GM18511 (cell line): ENCODE results near the gene CATSPERB.
"Not testable (repeated sequence)": the region's sequence is repeated elsewhere in the genome, so short reads cannot be mapped to it uniquely, and the experiment has no call there.

ENCODE experiments used
- ATAC-seq: cut with Tn5 transposase; IDR thresholded peaks from one replicate; pipeline ENCODE4 v1.9.1; 2021; ENCODE audit warnings: mild to moderate bottlenecking, moderate library complexity; ENCODE audit not compliant: unreplicated experiment

CATSPERB gene

GRCh38 chr14:91737619-91738018, 5.7 kb upstream of the CATSPERB start:
- no peak for ATAC-seq

DNA sequence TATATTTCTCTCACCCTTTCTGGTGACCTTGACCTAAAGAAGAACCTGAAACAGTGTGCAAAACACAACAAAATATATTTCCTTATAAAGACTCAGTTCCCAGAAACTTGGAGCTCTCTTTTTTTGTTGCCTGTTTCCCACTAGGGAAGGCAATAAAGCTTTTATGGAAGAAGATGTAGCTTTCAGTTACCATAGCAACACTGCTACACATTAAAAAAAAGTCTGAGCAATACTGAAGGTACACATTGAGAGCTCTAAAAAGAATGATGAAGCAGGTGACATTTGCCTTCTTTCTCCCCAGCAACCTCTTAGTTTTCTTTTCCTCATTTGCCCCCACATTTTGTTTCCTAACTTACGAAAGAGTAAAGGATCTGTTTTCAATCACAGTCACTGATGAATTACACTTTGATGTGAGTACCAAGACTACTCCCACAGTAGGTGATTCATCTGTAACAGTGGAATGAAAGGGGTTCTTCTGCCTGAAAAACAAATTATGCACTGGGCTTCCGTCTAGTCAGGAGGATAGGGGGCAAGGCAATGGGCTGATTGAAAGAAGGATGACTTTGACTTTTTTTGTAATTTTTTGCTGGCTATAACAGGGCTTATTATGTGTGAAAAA, 1.1 kb upstream of the CATSPERB start:
- no peak for ATAC-seq

GRCh38 chr14:91732439-91732838, 553 bp upstream of the CATSPERB start:
- no peak for ATAC-seq

- no peak for ATAC-seq
Measured at GRCh38 chr14:91731018-91731417, 868 bp downstream of the CATSPERB start.

DNA sequence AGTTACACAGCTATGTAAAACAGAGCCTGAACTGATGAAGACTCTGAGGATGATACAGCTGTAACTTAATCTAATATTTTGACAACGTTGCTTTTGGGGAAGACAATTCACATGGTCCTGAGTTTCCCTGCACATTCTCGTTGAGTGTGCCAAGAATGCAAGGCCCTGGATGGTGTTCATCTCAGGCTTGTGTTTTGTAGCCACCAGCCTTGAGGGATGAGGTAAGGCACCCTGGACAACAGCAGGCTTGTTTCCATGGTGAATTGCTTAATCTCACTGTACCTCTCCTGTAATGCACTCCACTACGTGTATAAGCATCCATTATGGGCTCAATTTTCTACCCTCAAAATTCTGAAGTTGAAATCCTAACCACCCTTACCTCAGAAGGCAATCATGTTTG, 2.1 kb downstream of the CATSPERB start:
- no peak for ATAC-seq

DNA sequence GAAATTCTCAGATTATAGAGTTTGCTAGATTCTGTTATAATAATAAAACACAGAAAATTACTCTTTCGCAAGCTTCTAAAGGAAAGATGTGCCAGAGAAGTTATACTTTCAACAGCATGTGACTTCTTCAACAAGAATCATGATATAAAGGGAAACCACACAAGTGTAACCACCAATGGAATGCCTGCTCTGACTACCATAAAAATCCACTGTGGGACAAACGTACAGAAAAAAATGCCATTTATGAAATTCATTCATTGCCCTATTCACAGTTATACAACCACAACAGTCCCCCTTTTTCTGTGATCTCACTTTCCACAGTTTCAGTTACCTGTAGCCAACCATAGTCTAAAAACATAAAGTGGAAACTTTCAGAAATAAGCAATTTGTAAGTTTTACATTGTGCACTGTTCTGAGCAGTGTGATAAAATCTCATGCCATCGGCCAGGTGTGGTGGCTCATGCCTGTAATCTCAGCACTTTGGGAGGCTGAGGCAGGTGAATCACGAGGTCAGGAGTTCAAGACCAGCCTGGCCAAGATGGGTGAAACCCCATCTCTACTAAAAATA, 3.2 kb downstream of the CATSPERB start:
- ATAC-seq: no peak

- no peak for ATAC-seq
Measured at GRCh38 chr14:91727121-91727520, 4.8 kb downstream of the CATSPERB start.

DNA sequence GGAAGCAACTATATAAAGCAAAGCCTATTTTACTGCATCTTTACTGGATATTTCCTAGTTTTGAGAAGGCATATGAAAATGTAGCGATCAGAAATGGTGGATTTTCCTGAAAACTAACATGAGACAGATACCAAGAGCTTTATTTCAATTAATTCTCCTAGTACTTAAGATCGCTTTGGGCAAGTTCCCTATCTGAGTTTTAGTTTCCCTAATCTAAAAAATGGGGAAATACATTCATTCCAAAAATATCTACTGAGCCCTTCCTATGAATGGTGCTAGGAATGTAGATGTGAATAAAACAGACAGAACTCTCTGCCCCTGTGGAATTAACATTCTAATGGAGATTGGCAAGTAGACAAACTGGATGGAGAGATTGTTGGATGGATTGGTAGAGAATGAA, 8.4 kb downstream of the CATSPERB start:
- ATAC-seq: no peak

GRCh38 chr14:91722386-91722785, 9.5 kb downstream of the CATSPERB start:
- no peak for ATAC-seq

- ATAC-seq: no peak
Measured at GRCh38 chr14:91719839-91720238, 12.0 kb downstream of the CATSPERB start.

- no peak for ATAC-seq
Measured at GRCh38 chr14:91716999-91717398, 14.9 kb downstream of the CATSPERB start.

GRCh38 chr14:91714805-91715204, 17.1 kb downstream of the CATSPERB start:
- peak; percentile 89 for ATAC-seq

DNA sequence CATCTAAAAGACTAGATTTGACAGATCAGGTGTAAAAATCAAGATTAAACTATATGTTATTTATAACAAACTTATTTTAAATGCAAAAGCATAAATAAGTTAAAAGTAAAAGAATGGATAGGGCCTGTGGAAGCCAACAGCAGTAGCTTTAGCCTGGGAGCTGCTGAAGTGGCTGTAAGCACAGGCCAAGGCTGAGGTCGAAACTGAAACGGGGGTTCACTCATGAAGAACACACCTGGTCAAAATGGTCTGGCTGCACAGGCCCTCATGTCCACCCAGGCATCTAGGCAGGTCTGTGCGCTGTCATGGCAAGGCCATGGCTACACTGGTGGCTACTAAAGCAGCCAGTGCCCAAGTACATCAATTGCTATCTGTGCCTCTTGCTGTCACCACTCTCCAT, 23.1 kb downstream of the CATSPERB start:
- no peak for ATAC-seq

DNA sequence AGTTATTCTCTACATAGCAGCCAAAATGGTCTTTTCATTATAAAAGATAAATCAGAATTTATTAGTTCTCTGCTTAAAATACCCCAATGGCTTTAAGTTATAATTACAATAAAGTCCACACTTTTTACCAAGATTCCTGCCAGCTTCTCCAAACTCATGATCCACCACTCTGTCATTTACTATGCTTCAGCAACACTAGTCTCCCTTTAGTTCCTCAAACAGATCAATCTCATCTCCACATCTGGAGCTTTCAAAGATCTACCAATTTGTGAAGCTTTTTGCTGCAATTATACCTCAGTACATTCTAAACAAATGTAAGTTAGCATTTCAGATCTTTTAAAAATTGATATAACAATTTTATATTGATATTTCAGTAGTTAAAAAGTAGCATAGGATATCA, 24.9 kb downstream of the CATSPERB start:
- no peak for ATAC-seq

DNA sequence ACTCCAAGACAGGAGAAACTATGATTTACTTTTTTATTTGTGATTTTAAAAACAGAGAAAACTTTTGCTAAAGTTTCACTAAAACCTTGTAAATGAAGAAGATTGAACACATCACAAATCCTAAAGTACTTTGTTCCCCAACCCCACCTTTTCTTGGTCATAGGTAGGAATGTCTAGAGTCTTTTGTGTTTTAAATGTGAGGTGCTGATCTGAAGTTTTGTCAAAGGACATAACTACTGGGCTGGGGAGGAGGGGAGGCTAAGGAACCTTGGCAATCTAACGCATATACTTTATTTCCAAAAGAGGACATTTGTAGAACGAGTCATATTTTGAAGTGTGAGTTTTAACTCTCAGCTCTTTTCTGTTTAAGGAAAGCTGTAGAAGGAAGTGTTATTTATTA, 37.2 kb downstream of the CATSPERB start:
- ATAC-seq: no peak

GRCh38 chr14:91693346-91693745, 38.5 kb downstream of the CATSPERB start:
- ATAC-seq: no peak

DNA sequence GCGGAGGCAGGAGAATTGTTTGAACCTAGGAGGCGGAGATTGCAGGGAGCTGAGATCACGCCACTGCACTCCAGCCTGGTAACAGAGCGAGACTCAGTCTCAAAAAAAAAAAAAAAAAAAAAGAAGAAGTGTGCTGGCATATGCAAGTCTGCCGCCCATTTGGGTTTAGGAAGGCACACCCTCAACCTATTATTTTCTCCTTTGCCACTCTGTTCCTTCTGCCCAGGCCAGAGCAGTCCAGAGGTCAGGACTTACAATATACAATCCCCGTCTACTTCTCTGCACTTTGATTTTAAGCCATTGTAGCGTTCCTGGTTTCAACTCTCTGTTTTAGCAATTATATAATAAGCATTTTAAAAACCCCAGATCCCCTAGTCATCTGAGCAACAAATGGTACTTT, 39.8 kb downstream of the CATSPERB start:
- ATAC-seq: no peak

- no peak for ATAC-seq
Measured at GRCh38 chr14:91689608-91690007, 42.3 kb downstream of the CATSPERB start.

DNA sequence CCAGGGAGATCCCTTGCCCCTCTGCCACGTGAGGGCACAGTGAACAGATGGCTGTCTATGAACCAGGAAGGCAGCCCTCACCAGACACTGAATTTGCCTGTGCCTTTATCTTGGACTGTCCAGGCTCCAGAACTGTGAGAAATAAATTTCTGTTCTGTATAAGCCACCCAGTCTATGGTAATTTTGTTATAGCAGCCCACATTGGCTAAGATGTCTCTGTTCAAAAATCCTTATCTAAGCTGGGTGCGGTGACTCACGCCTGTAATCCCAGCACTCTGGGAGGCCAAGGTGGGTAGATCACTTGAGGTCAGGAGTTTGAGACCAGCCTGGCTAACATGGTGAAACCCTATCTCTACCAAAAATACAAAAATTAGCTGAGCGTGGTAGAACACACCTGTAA, 44.5 kb downstream of the CATSPERB start:
- ATAC-seq: not testable (repeated sequence)

- no peak for ATAC-seq
Measured at GRCh38 chr14:91685600-91685999, 46.3 kb downstream of the CATSPERB start.

- ATAC-seq: no peak
Measured at GRCh38 chr14:91681893-91682563, 49.9 kb downstream of the CATSPERB start.

GRCh38 chr14:91681118-91681517, 50.8 kb downstream of the CATSPERB start:
- ATAC-seq: no peak

- no peak for ATAC-seq
Measured at GRCh38 chr14:91679273-91679672, 52.6 kb downstream of the CATSPERB start.
